ENCODE measurements around the gene SCRN2.

SCRN2 gene

GRCh38 chr17:47840742-47841487 is at the start of gene SCRN2:
TSS of gene SCRN2 (minus strand) at chr17:47841273. CDS start at chr17:47840843, 430 bp downstream.
- peak; percentile 88 for DNase-seq

- DNase-seq: peak; percentile 89
Measured at GRCh38 chr17:47889734-47890529, 48.9 kb upstream of the SCRN2 start.

- DNase-seq: no peak
Measured at GRCh38 chr17:47888293-47888692, 47.2 kb upstream of the SCRN2 start.

- no peak for DNase-seq
Measured at GRCh38 chr17:47884905-47885730, 44.0 kb upstream of the SCRN2 start.

- no peak for DNase-seq
Measured at GRCh38 chr17:47884427-47884740, 43.3 kb upstream of the SCRN2 start.

- DNase-seq: no peak
Measured at GRCh38 chr17:47883589-47884426, 42.7 kb upstream of the SCRN2 start.

- no peak for DNase-seq
Measured at GRCh38 chr17:47882695-47883588, 41.9 kb upstream of the SCRN2 start.

GRCh38 chr17:47882247-47882646 is 41.2 kb upstream of the SCRN2 start:
- no peak for DNase-seq

- no peak for DNase-seq
Measured at GRCh38 chr17:47879776-47880454, 38.8 kb upstream of the SCRN2 start.

GRCh38 chr17:47879028-47879585 is 38.0 kb upstream of the SCRN2 start:
- DNase-seq: no peak

- no peak for DNase-seq
Measured at GRCh38 chr17:47878203-47879027, 37.3 kb upstream of the SCRN2 start.

GRCh38 chr17:47877368-47878034 is 36.4 kb upstream of the SCRN2 start:
- no peak for DNase-seq

GRCh38 chr17:47875011-47875985 is 34.2 kb upstream of the SCRN2 start:
- no peak for DNase-seq

GRCh38 chr17:47873200-47874090 is 32.4 kb upstream of the SCRN2 start:
- DNase-seq: no peak

GRCh38 chr17:47872651-47873161 is 31.6 kb upstream of the SCRN2 start:
- DNase-seq: no peak

GRCh38 chr17:47872019-47872650 is 31.1 kb upstream of the SCRN2 start:
- no peak for DNase-seq

Measured in stimulated activated CD4-positive, alpha-beta T cell treated with anti-CD3 and anti-CD28 coated beads, Interleukin-1b, Interleukin-23, amount 100 ng/mL, for 48 hours (primary cell).